Mesendoderm (in vitro differentiated cells): Measurements from ENCODE around the gene COL13A1.

Experiments used
- DNase-seq: peaks from one replicate; pipeline ENCODE4 v3.0.0; 2013
- H2AK5ac ChIP-seq: 2 replicates; pipeline ENCODE4 v1.6.1; 2013; ENCODE audit warnings: low read length, inconsistent platforms
- H2BK120ac ChIP-seq: 2 replicates; pipeline ENCODE4 v1.6.1; 2013; ENCODE audit warnings: low read depth, mild to moderate bottlenecking, low read length, moderate library complexity, mixed read lengths
- H2BK15ac ChIP-seq: replicated peaks from 2 replicates; pipeline ENCODE4 v1.6.1; 2013; ENCODE audit warnings: low read depth, mild to moderate bottlenecking, moderate library complexity
- H2BK5ac ChIP-seq: 2 replicates; pipeline ENCODE4 v1.6.1; 2013; ENCODE audit warnings: low read length, inconsistent platforms
- H3K18ac ChIP-seq: 2 replicates; pipeline ENCODE4 v1.6.1; 2013; ENCODE audit warnings: mild to moderate bottlenecking, low read length, mixed read lengths
- H3K23ac ChIP-seq: one replicate; pipeline ENCODE4 v1.6.1; 2013; ENCODE audit warnings: low read length
- H3K27ac ChIP-seq: 2 replicates; pipeline ENCODE4 v1.5.1; 2013; ENCODE audit warnings: low read depth, mild to moderate bottlenecking, inconsistent platforms, low read length, moderate library complexity
- H3K27me3 ChIP-seq: 2 replicates; pipeline ENCODE4 v1.6.1; 2013; ENCODE audit warnings: low read length, control low read depth, mild to moderate bottlenecking, inconsistent platforms; ENCODE audit not compliant: insufficient read depth, poor library complexity
- H3K36me3 ChIP-seq: 2 replicates; pipeline ENCODE4 v1.6.1; 2013; ENCODE audit warnings: low read length, inconsistent platforms; ENCODE audit not compliant: control insufficient read depth, insufficient read depth
- H3K4ac ChIP-seq: one replicate; pipeline ENCODE4 v1.6.1; 2013; ENCODE audit warnings: low read depth, mild to moderate bottlenecking, low read length, moderate library complexity
- H3K4me1 ChIP-seq: 2 replicates; pipeline ENCODE4 v1.6.1; 2013; ENCODE audit warnings: low read depth, low read length, inconsistent platforms; ENCODE audit not compliant: control insufficient read depth
- H3K4me2 ChIP-seq: 2 replicates; pipeline ENCODE4 v1.6.1; 2013; ENCODE audit warnings: low read length
- H3K4me3 ChIP-seq: 2 replicates; pipeline ENCODE4 v1.5.1; 2013; ENCODE audit warnings: mild to moderate bottlenecking, low read length
- H3K56ac ChIP-seq: one replicate; pipeline ENCODE4 v1.6.1; 2013; ENCODE audit warnings: low read length
- H3K79me1 ChIP-seq: 2 replicates; pipeline ENCODE4 v1.6.1; 2013; ENCODE audit warnings: low read length, inconsistent platforms
- H3K79me2 ChIP-seq: 2 replicates; pipeline ENCODE4 v1.6.1; 2013; ENCODE audit warnings: mild to moderate bottlenecking, low read length; ENCODE audit not compliant: control insufficient read depth, insufficient read depth
- H3K9ac ChIP-seq: 2 replicates; pipeline ENCODE4 v1.6.1; 2013; ENCODE audit warnings: low read length, inconsistent platforms
- H4K5ac ChIP-seq: one replicate; pipeline ENCODE4 v1.6.1; 2013; ENCODE audit warnings: low read length
- H4K8ac ChIP-seq: one replicate; pipeline ENCODE4 v1.6.1; 2013; ENCODE audit warnings: low read depth, mild to moderate bottlenecking, control low read depth, low read length, moderate library complexity
- WGBS: extraction: QIAGEN DNeasy Blood & Tissue Kit; methylation state at CpG from one replicate; pipeline ENCODE4 v1.1.7; 2013; ENCODE audit warnings: low lambda C conversion rate, missing lambda C conversion rate; ENCODE audit not compliant: insufficient coverage; ENCODE audit errors: extremely low coverage; 5-methylcytosine and 5-hydroxymethylcytosine counted together

COL13A1 gene

GRCh38 chr10:69951658-69952057, 150.0 kb downstream of the COL13A1 start:
- H2BK120ac ChIP-seq: no peak overlapping the region
- WGBS: no CpG with 5 or more reads among the region's 3 CpGs
- H3K18ac ChIP-seq: no peak overlapping the region
- no peak for DNase-seq
- H4K8ac ChIP-seq: no peak overlapping the region
- H3K9ac ChIP-seq: no peak overlapping the region
- peaks cover 7% of the 10 kb centered on the region for H3K36me3 ChIP-seq
- no peak overlapping the region for H4K5ac ChIP-seq
- H3K4me1 ChIP-seq: peaks cover 3% of the 10 kb centered on the region
- no peak overlapping the region for H2BK5ac ChIP-seq
- H3K23ac ChIP-seq: no peak overlapping the region
- H3K56ac ChIP-seq: no peak overlapping the region
- no peaks in the 10 kb centered on the region for H3K79me2 ChIP-seq
- no peaks in the 10 kb centered on the region for H3K27me3 ChIP-seq
- no peak overlapping the region for H2BK15ac ChIP-seq
- no peak overlapping the region for H2AK5ac ChIP-seq
- H3K4ac ChIP-seq: no peak overlapping the region
- no peaks in the 10 kb centered on the region for H3K79me1 ChIP-seq
- no peak overlapping the region for H3K4me3 ChIP-seq
- no peak overlapping the region for H3K4me2 ChIP-seq
- H3K27ac ChIP-seq: no peak overlapping the region

- Histone ChIP-seq H2AK5ac (no peak overlapping the region), H3K4me2 (no peak overlapping the region), H3K79me1 (no peaks in the 10 kb centered on the region), H2BK120ac (no peak overlapping the region), H3K4me1 (peaks cover 3% of the 10 kb centered on the region), H3K56ac (no peak overlapping the region), H3K36me3 (peaks cover 4% of the 10 kb centered on the region), H3K18ac (no peak overlapping the region), H2BK5ac (no peak overlapping the region), H3K27me3 (no peaks in the 10 kb centered on the region), H3K4me3 (no peak overlapping the region), H3K4ac (no peak overlapping the region), H3K23ac (no peak overlapping the region), H2BK15ac (no peak overlapping the region), H4K8ac (no peak overlapping the region), H3K27ac (no peak overlapping the region), H3K79me2 (no peaks in the 10 kb centered on the region), H3K9ac (no peak overlapping the region), H4K5ac (no peak overlapping the region)
- no CpG with 5 or more reads among the region's 6 CpGs for WGBS
- DNase-seq: no peak
Measured at GRCh38 chr10:69952069-69952800, 150.5 kb downstream of the COL13A1 start.

- H2BK5ac ChIP-seq: no peak overlapping the region
- no peak overlapping the region for H3K18ac ChIP-seq
- H3K4me1 ChIP-seq: peaks cover 3% of the 10 kb centered on the region
- no peak overlapping the region for H4K8ac ChIP-seq
- no peaks in the 10 kb centered on the region for H3K79me2 ChIP-seq
- no CpG with 5 or more reads among the region's 5 CpGs for WGBS
- no peaks in the 10 kb centered on the region for H3K79me1 ChIP-seq
- H3K4me2 ChIP-seq: no peak overlapping the region
- H3K4ac ChIP-seq: no peak overlapping the region
- H3K4me3 ChIP-seq: no peak overlapping the region
- no peak overlapping the region for H2AK5ac ChIP-seq
- H3K27me3 ChIP-seq: no peaks in the 10 kb centered on the region
- H3K23ac ChIP-seq: no peak overlapping the region
- H3K36me3 ChIP-seq: peaks cover 4% of the 10 kb centered on the region
- no peak overlapping the region for H3K27ac ChIP-seq
- peak; percentile 69 for DNase-seq
- no peak overlapping the region for H4K5ac ChIP-seq
- no peak overlapping the region for H2BK15ac ChIP-seq
- no peak overlapping the region for H2BK120ac ChIP-seq
- no peak overlapping the region for H3K56ac ChIP-seq
- no peak overlapping the region for H3K9ac ChIP-seq
Measured at GRCh38 chr10:69952821-69953221, 151.1 kb downstream of the COL13A1 start.

GRCh38 chr10:69953851-69954250, 152.1 kb downstream of the COL13A1 start:
- H3K23ac ChIP-seq: no peak overlapping the region
- H2AK5ac ChIP-seq: no peak overlapping the region
- H3K79me2 ChIP-seq: no peaks in the 10 kb centered on the region
- peaks cover 2% of the 10 kb centered on the region for H3K36me3 ChIP-seq
- H3K27me3 ChIP-seq: no peaks in the 10 kb centered on the region
- DNase-seq: no peak
- no peak overlapping the region for H3K56ac ChIP-seq
- H4K8ac ChIP-seq: no peak overlapping the region
- no peak overlapping the region for H3K4ac ChIP-seq
- no peak overlapping the region for H3K27ac ChIP-seq
- peaks cover 3% of the 10 kb centered on the region for H3K4me1 ChIP-seq
- no peak overlapping the region for H2BK15ac ChIP-seq
- no peak overlapping the region for H2BK120ac ChIP-seq
- no peak overlapping the region for H4K5ac ChIP-seq
- no peak overlapping the region for H3K4me3 ChIP-seq
- no CpG with 5 or more reads among the region's 6 CpGs for WGBS
- no peaks in the 10 kb centered on the region for H3K79me1 ChIP-seq
- no peak overlapping the region for H3K4me2 ChIP-seq
- no peak overlapping the region for H3K18ac ChIP-seq
- no peak overlapping the region for H3K9ac ChIP-seq
- no peak overlapping the region for H2BK5ac ChIP-seq

- H3K23ac ChIP-seq: no peak overlapping the region
- no peak overlapping the region for H3K56ac ChIP-seq
- no peak overlapping the region for H2BK15ac ChIP-seq
- H3K9ac ChIP-seq: no peak overlapping the region
- H3K27me3 ChIP-seq: no peaks in the 10 kb centered on the region
- H2BK120ac ChIP-seq: no peak overlapping the region
- no peaks in the 10 kb centered on the region for H3K79me1 ChIP-seq
- no peak overlapping the region for H3K4me3 ChIP-seq
- no peak overlapping the region for H4K5ac ChIP-seq
- DNase-seq: peak; percentile 21
- no CpG with 5 or more reads among the region's 10 CpGs for WGBS
- peaks cover 3% of the 10 kb centered on the region for H3K4me1 ChIP-seq
- H3K4ac ChIP-seq: no peak overlapping the region
- H2AK5ac ChIP-seq: no peak overlapping the region
- no peaks in the 10 kb centered on the region for H3K79me2 ChIP-seq
- no peak overlapping the region for H3K27ac ChIP-seq
- no peak overlapping the region for H4K8ac ChIP-seq
- H3K18ac ChIP-seq: no peak overlapping the region
- H3K4me2 ChIP-seq: no peak overlapping the region
- no peak overlapping the region for H2BK5ac ChIP-seq
- peaks cover 2% of the 10 kb centered on the region for H3K36me3 ChIP-seq
Measured at GRCh38 chr10:69955211-69955805, 153.6 kb downstream of the COL13A1 start.
